Fibroblast of the aortic adventitia (primary cell): ENCODE results near the gene PLEKHG3. TPM values are rescaled to one million over a fixed set of nuclear protein-coding genes. Genes with fewer than 3 reads are reported as not detected.

Experiments used
- DNase-seq: peaks from one replicate; pipeline ENCODE4 v3.0.0-alpha.2; 2010; ENCODE audit warnings: low read depth
- H3K4me3 ChIP-seq: 2 replicates; pipeline ENCODE4 v1.5.1; 2011; ENCODE audit warnings: low read depth, mild to moderate bottlenecking, control low read depth, low read length, moderate library complexity
- total RNA-seq: library from RNA; depleted of rRNA; stranded (reverse); fragments of >200 nt; gene quantifications from 2 replicates; pipeline ENCODE4 v1.2.3, GENCODE V29; 2012; ENCODE audit warnings: low replicate concordance
- TF ChIP-seq, protein P1 (sequence below): IDR thresholded peaks from 2 replicates; pipeline ENCODE4 v1.5.1; 2011; ENCODE audit warnings: mild to moderate bottlenecking, low read length, control low read depth, inconsistent platforms; ENCODE audit not compliant: insufficient read depth

Gene PLEKHG3
- total RNA-seq, 1 donor = 9.0 TPM

DNA sequence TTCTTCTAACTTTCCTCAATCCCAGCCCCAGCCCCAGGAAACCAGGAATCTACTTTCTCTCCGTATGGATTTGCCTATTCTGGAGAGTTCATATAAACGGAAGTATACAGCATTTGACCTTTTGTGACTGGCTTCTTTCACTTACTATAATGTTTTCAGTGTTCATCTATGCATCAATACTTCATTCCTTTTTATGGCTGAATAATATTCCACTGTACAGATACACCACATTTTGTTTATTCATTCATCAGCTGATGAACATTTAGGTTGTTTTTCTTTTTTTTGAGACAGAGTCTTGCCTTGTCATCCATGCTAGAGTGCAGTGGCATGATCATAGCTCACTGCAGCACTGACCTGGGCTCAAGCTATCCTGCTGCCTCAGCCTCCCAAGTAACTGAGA is 3.9 kb upstream of the PLEKHG3 start:
- DNase-seq = no peak
- no peak overlapping the region for H3K4me3 ChIP-seq
- TF ChIP-seq, protein P1, sequence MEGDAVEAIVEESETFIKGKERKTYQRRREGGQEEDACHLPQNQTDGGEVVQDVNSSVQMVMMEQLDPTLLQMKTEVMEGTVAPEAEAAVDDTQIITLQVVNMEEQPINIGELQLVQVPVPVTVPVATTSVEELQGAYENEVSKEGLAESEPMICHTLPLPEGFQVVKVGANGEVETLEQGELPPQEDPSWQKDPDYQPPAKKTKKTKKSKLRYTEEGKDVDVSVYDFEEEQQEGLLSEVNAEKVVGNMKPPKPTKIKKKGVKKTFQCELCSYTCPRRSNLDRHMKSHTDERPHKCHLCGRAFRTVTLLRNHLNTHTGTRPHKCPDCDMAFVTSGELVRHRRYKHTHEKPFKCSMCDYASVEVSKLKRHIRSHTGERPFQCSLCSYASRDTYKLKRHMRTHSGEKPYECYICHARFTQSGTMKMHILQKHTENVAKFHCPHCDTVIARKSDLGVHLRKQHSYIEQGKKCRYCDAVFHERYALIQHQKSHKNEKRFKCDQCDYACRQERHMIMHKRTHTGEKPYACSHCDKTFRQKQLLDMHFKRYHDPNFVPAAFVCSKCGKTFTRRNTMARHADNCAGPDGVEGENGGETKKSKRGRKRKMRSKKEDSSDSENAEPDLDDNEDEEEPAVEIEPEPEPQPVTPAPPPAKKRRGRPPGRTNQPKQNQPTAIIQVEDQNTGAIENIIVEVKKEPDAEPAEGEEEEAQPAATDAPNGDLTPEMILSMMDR = no peak

DNA sequence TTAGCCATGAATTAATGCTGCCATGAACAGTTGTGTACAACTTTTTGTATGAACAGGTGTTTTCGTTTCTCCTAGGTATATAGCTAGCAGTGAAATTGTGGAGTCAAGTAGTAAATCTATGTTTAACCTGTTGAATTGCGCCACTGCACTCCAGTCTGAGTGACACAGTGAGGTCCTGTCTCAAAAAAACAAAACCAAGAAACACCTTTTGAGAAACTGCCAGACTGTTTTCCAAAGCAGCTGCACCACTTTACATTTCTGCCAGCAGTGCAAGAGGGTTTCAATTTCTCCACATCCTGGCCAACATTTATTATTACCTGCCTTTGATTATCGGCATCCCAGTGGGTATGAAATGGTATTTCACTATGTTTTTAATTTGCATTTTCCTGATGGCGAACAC is 3.3 kb upstream of the PLEKHG3 start:
- no peak overlapping the region for H3K4me3 ChIP-seq
- no peak for DNase-seq
- TF ChIP-seq, protein P1 = no peak

DNA sequence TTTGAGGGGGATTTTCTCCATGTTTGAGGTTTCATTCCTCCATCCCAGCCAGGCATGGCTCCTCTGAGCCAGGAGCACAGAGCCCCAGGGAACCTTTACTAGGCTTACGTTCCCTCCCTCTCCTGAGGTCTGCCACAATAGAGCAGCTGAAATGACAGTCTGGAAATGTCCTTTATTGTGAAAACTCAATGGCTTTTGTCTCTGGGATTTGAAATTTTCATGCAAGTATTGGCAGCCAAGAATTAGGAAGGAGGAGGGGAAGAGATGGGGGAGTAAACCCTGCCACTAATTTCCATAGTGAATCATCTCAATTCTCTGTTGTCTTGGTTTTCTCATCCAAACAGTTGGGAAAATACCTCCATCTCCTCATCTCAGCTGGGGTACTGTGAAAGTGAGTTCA is 2.6 kb upstream of the PLEKHG3 start:
- no peak for DNase-seq
- H3K4me3 ChIP-seq = no peak overlapping the region
- TF ChIP-seq, protein P1 = no peak

DNA sequence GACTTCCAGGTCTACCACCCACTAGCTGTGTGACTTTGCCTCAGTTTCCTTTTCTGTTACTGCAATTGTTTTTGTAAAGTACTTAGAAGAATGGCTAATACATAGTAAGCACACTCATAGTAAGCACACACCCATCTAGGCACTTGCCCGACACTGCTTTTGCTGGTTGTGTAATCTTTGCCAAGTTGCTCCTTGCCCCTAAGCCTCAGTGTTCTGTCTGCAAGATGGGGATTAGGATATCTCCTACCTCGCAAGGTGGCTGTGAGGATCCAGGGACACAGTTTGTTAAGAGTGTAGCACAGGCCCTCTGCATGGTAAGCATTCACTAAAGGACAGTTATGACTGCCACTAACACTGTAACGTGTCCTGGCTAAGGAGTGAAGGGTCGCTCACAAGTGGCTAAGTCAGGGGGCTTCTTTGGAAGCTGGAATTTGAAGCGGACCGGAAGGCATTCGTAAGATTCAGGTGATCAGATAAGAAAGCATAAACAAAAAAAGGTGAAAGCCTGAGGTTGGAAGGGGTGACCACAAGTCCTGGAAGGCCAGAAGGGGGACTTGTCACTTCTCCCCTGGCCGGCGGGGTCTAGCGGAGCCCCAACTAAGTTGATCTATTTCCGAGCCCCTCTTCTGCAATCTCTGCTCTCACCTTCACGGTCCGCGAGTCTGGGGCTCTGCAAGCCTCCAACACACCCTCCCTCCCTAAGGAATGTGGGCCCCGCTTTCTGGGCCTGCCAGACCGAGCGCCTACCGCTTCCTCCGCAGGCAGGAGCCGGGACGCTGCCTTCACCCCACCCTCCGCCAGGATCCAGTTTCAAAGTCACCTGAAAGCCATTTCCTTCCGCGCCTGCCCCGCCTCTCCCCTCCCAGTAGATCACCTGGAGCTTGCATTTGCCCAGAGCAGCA is 1.5 kb upstream of the PLEKHG3 start:
- TF ChIP-seq, protein P1 = no peak
- H3K4me3 ChIP-seq = no peak overlapping the region
- no peak for DNase-seq

DNA sequence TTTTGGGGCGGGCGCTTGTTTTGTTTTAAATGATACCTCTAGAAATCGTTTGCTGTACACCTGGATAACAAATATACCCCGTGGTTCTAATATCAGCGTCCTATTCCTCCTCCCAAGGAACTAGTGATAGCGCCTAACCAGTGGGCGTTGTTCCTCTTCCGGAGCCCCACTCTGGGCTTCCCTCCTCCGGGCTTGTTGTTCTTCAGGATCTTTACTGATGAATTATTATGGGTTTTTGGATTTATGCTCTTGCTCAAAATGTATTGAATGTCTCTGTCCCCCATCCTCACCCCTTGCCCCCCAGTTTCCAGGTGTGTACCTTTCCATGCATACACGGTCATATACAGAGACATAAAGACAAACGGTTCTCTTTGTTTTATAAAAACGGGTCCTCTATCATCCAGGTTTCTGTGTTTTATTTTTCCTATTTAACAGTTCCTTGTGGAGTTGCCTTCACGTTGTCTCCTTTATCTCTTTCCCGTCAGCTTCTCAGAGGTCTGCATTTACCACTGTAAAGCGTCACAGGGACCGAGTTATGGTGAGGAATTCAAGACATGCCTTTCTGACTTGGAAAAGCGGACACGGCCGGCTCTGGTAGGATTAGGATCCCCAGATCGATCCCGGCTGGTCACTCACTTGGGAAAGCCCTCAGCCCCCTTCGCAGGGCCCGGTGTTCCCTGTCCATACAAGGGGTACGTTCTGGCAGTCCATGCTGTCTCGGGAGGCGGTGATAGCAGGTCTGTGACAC is 655 bp upstream of the PLEKHG3 start:
- DNase-seq = peak; percentile 35
- TF ChIP-seq, protein P1 = no peak
- peak overlapping the region; percentile 83 for H3K4me3 ChIP-seq

DNA sequence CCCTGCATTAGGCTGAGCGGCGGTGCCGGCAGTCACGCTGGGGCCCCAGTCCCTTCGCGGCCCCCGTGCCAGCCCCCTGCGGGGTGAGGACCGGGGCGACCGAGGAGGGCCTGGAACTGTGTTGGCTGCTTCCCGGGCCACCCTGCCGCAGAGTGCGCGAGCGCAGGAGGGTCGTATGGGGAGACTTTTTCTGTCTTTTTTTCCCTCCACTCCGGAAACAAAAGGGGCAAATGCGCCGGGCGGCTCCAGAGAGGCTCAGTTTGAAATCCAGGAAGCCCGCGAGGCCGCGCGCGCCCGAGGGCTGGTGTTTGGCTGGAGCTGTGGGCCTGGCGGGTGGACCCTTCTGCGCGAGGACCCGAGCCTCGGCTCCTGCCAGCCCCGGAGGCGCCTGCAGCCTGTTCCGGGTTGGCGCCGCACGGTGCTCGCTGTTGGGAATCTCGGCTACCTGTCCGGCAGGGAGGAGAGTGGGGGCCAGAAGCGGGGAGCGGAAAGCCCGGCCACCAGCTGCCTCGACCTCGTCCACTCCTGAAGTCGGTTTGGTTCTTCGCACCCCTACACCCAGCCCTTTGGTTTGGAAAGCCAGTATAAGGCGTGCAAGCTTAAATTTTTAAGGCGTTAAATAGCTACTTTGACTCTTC is 638 bp downstream of the PLEKHG3 start:
- no peak for DNase-seq

More for the DNA sequence above, 638 bp downstream of the PLEKHG3 start:
- peak overlapping the region; percentile 83 for H3K4me3 ChIP-seq
- TF ChIP-seq, protein P1 = no peak
